ENCODE results near the gene NSMF.

NSMF gene

DNA sequence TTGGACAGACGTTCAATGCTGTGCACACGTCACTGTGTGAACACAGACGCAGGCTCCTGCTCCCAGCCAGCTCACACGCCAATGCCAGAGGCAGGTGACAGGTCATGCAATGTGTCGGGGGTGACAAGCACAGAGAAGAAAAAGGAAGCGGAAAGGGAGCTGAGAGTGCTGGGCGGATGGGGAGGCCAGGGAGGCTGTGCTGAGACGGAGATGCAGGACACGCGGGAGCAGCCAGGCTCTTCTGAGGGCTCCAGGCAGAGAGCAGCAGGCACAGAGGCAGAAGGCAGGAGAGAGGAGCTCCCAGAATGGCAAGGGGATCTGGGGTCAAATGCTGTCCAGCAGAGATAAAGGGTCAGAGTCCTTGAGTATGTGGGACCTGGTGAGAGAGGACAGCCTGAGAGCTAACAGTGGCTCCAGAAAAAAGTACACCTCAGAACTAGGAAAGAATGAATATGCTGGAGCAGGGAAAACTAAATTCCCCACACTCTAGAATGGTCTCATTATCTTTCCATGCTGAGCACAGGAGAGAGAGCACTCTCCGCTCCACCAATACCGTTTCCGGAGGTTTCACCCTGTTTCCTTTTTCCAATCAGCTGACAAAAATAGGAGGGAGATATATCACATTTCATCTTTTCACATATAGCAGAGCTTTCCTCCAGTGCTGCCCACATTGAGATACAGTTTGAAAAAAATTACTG lies 32.8 kb upstream of the NSMF start:
- no peak for DNase-seq

DNA sequence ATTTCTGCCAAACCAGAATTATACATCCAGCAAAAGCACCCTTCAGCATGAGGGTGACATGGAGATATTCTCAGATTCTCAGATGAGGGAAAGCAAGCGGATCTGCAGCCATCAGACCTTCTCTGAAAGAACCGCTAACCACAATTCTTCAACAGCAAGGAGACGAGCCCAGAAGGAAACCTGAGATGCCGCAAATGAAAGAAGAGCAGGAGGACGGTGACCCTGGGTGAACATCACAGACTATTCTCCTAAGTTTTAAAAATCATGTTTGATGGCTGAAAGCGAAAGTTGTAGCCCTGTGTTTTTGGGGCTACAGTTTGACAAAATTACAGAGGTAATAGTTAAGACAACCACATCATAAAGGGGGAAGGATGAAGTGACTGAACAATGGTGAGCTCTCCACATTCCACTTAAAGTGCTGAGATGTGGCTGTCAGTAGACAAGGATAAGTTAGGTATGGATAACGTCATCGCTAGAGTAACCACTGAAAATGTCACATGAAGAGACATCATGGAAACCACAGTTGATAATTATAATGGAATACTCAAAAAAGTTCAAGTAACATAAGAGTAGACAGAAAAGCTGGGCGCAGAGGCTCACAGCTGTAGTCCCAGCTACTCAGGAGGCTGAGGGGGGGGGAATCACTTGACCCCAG lies 31.5 kb upstream of the NSMF start:
- no peak for DNase-seq

GRCh38 chr9:137488906-137489305 lies 29.8 kb upstream of the NSMF start:
- no peak for DNase-seq

DNA sequence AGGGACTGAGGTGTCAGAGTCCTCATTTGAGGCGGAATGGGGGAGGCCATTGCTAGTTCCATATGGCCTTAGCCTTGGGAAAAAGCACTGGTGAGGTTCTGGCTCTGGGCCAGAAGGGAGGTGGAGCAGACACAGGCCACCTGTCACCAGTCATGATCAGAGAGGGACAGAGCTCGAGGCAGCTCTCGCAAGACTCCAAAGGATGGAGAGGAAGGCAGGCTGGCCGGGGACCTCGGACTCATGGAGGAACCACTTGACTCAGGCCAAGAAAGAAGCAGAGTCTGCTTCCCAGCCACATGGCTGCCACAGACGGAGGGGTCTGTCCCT lies 29.2 kb upstream of the NSMF start:
- DNase-seq = peak; percentile 50 to 73

GRCh38 chr9:137487454-137488326 lies 28.6 kb upstream of the NSMF start:
- peak; percentile 77 to 87 for DNase-seq

DNA sequence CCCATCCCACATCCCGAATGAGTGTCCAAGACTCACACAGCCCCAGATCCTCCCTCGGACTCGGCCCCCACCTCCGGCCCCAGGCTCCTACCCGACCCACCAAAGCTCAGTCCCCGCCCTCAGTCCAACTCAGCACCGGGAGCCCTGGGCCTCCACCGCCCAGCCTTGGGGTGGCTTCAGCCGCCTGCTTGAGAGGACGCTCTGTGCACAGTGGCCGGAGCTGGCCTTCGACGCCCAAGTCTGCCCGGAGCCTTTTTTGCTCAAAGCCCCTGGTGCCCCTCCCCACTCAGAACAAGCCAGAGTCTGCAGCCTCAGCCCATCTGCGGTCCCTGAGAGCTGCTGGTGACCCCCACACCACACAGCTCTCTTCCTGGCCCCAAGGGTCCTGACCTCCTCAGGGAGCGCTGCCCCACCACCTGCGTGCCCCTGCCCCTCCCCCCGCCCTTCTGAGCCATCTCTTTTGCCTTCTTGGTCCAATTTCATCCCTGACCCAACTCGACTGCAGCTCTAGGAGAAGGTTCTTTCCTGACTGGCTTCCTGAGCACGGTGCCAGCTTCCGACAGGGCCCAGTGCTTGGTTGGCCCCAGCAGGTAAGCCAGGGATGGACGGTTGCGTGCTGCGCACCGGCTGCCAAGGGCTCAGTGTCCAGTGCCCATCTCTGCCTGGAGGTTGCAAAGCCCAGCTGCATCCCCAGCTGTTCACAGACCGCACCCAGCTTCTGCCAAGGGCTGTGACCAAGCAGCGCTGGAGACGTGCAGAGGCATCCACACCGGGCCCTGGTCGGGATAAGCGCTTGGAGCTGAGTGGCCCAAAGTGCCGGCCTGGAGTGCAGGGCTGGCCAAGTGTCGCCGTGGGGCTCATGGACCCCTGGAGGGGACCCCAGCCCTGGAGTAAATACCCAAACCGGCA lies 27.7 kb upstream of the NSMF start:
- DNase-seq = no peak

DNA sequence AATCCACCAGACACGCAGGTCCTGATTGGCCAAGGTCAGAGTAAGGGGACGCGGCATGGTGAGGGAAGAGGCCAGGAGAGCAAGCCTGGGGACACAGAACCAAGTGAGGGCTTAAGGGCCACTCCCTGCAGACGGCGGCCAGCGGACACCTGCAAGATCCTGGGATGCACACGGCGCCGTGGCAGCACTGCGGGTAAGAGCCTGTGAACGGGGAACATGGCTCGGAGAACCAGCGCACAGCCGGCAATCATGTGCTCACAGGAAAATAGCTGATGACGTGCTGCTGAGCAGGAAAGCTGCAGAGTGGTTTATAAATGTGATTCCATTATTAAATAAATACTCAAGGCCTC lies 27.0 kb upstream of the NSMF start:
- DNase-seq = no peak

GRCh38 chr9:137485343-137486140 lies 26.4 kb upstream of the NSMF start:
- no peak for DNase-seq

DNA sequence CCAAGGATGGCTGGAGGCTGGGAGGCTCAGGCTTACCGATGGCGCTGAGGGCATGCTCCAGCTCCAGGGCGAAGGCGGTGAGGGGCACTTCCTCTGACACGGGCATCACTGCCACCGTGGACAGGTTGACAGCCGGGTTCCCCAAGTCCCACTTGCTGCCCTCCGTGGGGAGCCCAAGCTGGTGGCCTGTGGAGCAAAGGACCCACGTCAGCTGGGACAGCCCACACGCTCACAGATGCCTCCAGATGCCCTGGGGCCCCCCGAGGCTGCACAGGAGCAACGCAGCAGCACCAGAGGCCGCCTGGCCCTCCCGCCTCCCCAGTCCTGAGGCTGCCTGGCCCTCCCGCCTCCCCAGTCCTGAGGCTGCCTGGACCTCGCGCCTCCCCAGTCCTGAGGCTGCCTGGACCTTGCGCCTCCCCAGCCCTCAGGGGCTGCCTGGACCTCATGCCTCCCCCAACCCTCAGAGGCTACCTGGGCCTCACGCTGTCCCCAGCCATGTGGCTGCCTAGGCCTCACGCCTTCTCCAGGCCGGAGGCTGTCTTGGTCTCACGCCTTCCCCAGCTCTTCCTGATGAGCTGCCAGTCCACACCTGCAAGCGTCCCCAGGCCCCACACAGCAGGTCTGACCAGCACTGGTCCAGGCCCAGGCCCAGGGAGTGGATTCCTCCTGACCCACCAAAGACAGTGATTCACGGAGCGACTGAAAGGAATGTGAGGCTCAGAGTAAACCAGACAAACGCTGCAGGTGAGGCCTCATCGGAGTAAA lies 25.6 kb upstream of the NSMF start:
- DNase-seq = no peak

DNA sequence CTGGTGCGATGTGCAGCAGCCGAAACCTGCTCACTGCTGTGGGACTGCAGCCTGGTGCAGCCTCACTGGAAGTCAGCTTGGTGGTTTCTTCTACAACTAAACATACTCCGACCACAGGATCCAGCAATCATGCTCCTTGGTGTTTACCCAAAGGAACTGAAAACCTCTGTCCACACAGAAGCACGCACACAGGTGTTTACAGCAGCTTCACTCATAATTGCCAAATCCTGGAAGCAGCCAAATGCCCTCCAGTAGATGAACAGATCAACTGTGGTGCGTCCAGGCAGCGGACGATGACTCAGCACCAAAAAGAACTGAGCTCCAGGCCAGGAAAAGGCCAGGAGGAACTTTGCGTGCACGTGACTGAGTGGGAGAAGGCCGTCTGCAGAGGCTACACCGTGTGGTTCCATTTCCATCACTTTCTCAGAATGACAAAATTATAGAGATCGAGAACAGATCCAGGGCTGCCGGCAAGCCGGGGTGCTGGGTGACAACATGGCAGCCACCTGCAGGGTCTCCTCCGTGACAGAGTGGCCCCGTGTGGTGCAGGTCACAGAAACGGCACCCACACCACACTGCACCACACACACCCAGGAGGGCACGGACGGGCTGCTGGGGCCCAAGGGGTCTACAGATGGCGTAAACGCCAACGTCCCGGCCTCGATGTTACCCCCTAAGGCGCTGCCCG lies 23.1 kb upstream of the NSMF start:
- peak in 1 of 2 experiments; percentile 46 for DNase-seq

DNA sequence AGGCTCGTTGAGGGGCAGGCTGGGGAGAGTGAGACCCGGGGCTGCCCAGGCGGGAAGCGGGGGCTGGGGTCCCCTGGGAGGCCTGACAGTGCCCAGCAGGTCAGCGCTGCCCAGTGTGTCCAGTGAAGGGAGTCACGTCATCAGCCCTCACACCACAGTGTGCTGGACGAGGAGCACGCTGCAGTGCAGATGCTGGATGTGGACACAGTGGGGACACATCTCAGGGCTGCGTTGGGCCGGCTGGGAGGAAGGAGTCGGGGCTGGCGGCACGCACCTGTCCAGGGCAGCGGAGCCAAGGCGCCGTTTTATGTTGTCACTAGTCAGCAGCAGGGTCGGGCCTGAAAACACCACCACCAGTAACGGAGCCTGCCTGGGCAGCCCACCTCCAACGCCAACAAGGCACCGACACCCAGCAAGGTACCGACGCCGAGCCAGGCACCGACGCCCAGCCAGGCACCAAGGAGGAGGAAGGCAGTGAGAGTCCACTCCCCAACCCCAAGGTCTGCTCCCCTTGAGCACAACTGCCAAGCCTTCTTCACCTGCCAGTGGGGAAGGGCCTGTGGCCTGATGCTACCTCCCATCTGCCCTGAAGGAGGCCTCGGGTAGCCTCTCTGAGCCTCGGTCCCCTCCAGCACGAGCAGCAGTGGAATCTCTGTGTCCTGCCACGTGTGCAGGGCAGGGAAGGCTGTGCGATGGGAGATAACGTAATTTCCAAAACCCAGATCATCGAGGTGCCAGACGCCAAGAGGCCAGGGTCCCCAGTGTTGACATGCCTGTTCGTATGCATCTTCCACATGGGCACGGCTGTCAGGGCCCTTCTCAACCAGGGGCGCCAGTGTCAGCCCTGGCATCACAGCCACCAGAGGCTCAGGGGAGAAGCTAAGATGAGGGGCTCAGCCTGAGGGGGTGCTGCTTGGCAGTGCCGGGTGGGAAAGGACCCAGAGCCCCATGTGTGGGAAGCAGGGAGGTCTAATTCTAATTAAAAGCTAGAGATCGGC lies 21.9 kb upstream of the NSMF start:
- DNase-seq = no peak

GRCh38 chr9:137479892-137480685 lies 21.0 kb upstream of the NSMF start:
- DNase-seq = no peak

GRCh38 chr9:137478962-137479861 lies 20.1 kb upstream of the NSMF start:
- peak in 1 of 2 experiments; percentile 43 for DNase-seq

DNA sequence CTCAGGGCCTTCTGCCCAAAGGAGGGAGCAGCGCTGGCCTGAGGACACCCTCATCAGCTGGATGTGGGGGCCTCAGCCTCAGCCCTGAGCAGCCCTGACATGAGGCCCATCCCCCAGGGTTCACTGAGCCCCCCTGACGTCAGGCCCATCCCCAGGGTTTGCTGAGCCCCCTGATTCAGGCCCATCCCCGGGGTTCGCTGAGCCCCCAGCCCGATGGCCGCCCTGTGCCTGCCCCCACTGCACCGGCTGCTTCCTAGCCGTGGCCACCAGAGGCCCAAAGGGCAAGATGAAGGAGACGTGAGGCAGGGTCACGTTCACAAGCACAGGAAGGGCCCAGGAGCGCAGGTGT lies 19.5 kb upstream of the NSMF start:
- no peak for DNase-seq

GRCh38 chr9:137477778-137478612 lies 18.9 kb upstream of the NSMF start:
- no peak for DNase-seq

- DNase-seq = no peak
Measured at GRCh38 chr9:137476856-137477255, 17.7 kb upstream of the NSMF start.

DNA sequence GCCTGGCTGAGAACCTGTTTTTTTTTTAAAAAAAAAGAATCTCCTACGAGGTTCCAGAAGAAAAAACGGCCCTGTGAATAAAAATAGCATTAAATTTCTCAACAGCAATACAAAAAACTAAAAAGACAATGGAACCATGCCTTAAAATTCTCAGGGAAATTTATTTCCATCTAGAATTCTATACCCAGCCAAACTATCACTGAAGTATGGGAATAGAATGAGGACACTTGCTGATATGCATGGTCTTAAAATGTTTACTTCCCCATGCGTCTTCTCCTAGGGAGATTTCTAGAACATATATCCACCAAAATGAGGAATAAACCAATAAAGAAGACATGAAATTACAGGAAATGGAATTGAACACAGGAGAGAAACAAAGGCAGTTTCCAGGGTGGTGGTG lies 16.5 kb upstream of the NSMF start:
- DNase-seq = no peak
